Spleen (tissue), 7 donors: Measurements from ENCODE around the gene NDOR1.

Experiments used
- CTCF ChIP-seq, 11 experiments: fragments of 200-600 bp in 7 of 11; fragments of 450-650 bp in 4 of 11; sonication (generic) in 4 of 11; IDR thresholded peaks in 8 of 11; conservative IDR thresholded peaks in 3 of 11; 1 replicate in 7 of 11; 2 replicates in 4 of 11; pipeline versions ENCODE4 v1.4.0 to v1.8.0; 2016 to 2021; ENCODE audit warnings: antibody characterized with exemption in 11 of 11, inconsistent platforms in 4 of 11, mild to moderate bottlenecking in 1 of 11
- POLR2A ChIP-seq, 3 donors: fragments of 450-650 bp; IDR thresholded peaks; one replicate each; pipeline ENCODE4 v1.5.1; 2017; ENCODE audit warnings: antibody characterized with exemption in 3 of 3, mild to moderate bottlenecking in 1 of 3
- donor health status: DM: no; HTN: no; CAD: no; lungs with moderate emphysema.
- donor health status: DM: no; HTN: no; CAD: no.
- donor health status: DM: no; HTN: no; CAD: no.

GRCh38 chr9:137217276-137218211 lies 12.0 kb downstream of the NDOR1 start:
- no peak for TF ChIP-seq CTCF (IDR thresholded peaks at IDR 0.05 in 8 of 11, conservative IDR thresholded peaks at IDR 0.05 in 3 of 11)
- TF ChIP-seq POLR2A (IDR thresholded peaks at IDR 0.05): no peak
